Tibial artery (tissue), 4 donors: ENCODE data around the gene SLC6A6.

Source experiments
- DNase-seq, 2 donors: peaks; one replicate each; pipeline ENCODE4 v3.0.0-alpha.2; 2019
- H3K27ac ChIP-seq, 2 donors: fragments of 200-600 bp; sonication (generic) in 1 of 2; 1 replicate in 1 of 2; 2 replicates in 1 of 2; pipeline ENCODE4 v1.5.1; 2018 to 2019; ENCODE audit warnings: mild to moderate bottlenecking in 1 of 2
- H3K27me3 ChIP-seq, 2 donors: fragments of 200-600 bp; sonication (generic) in 1 of 2; one replicate each; pipeline versions ENCODE4 v1.5.1 to v1.6.0; 2016 to 2019
- H3K36me3 ChIP-seq, 3 donors: fragments of 200-600 bp; sonication (generic) in 2 of 3; one replicate each; pipeline ENCODE4 v1.5.1; 2016 to 2019; ENCODE audit warnings: mild to moderate bottlenecking in 2 of 3
- H3K4me1 ChIP-seq, 4 donors: fragments of 200-600 bp; sonication (generic) in 2 of 4; 1 replicate in 3 of 4; 2 replicates in 1 of 4; pipeline ENCODE4 v1.5.1; 2016 to 2019
- H3K4me3 ChIP-seq, 2 donors: fragments of 200-600 bp; sonication (generic) in 1 of 2; 1 replicate in 1 of 2; 2 replicates in 1 of 2; pipeline ENCODE4 v1.5.1; 2018 to 2019; ENCODE audit warnings: mild to moderate bottlenecking in 2 of 2
- H3K9me3 ChIP-seq, 3 donors: fragments of 200-600 bp; sonication (generic) in 1 of 3; one replicate each; pipeline ENCODE4 v1.5.1; 2016 to 2019
- intact Hi-C: fragments of 100-400 bp; cut with DNase I; formaldehyde crosslinking; loops from one replicate; pipeline ENCODE4 v1.15.0; 2023; ENCODE audit warnings: low total_unique reads
- TF ChIP-seq, protein P1 (sequence below), 2 experiments: fragments of 200-600 bp in 1 of 2; fragments of 450-650 bp in 1 of 2; IDR thresholded peaks; one replicate each; pipeline ENCODE4 v1.5.1; 2017 to 2019; ENCODE audit warnings: antibody characterized with exemption in 2 of 2, mild to moderate bottlenecking in 1 of 2, moderate library complexity in 1 of 2

SLC6A6 gene

GRCh38 chr3:14503033-14503705 lies 100.8 kb downstream of the SLC6A6 start:
- peaks cover 0 to 21% of the 10 kb centered on the region in 2 donors for H3K27me3 ChIP-seq
- intact Hi-C loops, result no loop called here
- no peak overlapping the region for H3K4me3 ChIP-seq
- no peaks in the 10 kb centered on the region for H3K4me1 ChIP-seq
- H3K9me3 ChIP-seq, result peaks cover 0 to 22% (median 9%) of the 10 kb centered on the region in 3 donors
- TF ChIP-seq, protein P1, sequence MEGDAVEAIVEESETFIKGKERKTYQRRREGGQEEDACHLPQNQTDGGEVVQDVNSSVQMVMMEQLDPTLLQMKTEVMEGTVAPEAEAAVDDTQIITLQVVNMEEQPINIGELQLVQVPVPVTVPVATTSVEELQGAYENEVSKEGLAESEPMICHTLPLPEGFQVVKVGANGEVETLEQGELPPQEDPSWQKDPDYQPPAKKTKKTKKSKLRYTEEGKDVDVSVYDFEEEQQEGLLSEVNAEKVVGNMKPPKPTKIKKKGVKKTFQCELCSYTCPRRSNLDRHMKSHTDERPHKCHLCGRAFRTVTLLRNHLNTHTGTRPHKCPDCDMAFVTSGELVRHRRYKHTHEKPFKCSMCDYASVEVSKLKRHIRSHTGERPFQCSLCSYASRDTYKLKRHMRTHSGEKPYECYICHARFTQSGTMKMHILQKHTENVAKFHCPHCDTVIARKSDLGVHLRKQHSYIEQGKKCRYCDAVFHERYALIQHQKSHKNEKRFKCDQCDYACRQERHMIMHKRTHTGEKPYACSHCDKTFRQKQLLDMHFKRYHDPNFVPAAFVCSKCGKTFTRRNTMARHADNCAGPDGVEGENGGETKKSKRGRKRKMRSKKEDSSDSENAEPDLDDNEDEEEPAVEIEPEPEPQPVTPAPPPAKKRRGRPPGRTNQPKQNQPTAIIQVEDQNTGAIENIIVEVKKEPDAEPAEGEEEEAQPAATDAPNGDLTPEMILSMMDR (IDR thresholded peaks at IDR 0.05), result no peak
- H3K36me3 ChIP-seq, result peaks cover 0 to 16% (median 5%) of the 10 kb centered on the region in 3 donors
- no peak overlapping the region for H3K27ac ChIP-seq
- no peak for DNase-seq

DNA sequence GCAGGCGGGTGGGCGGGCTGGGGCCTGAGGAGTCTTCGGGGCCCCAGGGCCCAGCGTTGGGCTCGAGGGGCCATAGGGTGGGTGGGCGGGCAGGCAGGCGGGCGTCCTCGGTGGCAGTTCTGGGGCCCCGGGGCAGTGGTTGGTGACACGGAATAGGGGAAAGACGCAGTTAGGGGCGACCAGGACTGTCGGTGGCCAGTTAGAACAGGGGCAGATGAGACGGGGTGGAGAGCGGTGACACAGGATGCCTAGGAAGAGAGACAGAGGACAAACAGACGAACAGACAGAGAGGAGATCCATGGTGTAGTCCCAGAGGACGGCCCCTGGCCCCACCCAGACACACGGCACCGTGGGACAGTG lies 101.3 kb downstream of the SLC6A6 start:
- Histone ChIP-seq H3K27ac (no peak overlapping the region), H3K4me3 (no peak overlapping the region), H3K27me3 (peaks cover 0 to 25% of the 10 kb centered on the region in 2 donors), H3K4me1 (peaks cover 0 to under 1% (median 0%) of the 10 kb centered on the region in 4 donors), H3K9me3 (peaks cover 0 to 22% (median 9%) of the 10 kb centered on the region in 3 donors), H3K36me3 (peaks cover 0 to 16% (median 5%) of the 10 kb centered on the region in 3 donors)
- TF ChIP-seq, protein P1 (IDR thresholded peaks at IDR 0.05), result no peak
- DNase-seq, result peak in 1 of 2 donors; percentile 41
- intact Hi-C loops, result no loop called here

- intact Hi-C loops, result no loop called here
- DNase-seq, result peak in 1 of 2 donors; percentile 50
- Histone ChIP-seq H3K27me3 (peaks cover 0 to 31% of the 10 kb centered on the region in 2 donors), H3K4me1 (peaks cover 0 to 6% (median 3%) of the 10 kb centered on the region in 4 donors), H3K9me3 (peaks cover 0 to 17% (median 9%) of the 10 kb centered on the region in 3 donors), H3K27ac (no peak overlapping the region), H3K36me3 (peaks cover 0 to 16% (median 5%) of the 10 kb centered on the region in 3 donors), H3K4me3 (no peak overlapping the region)
- TF ChIP-seq, protein P1 (IDR thresholded peaks at IDR 0.05), result no peak
Observed at GRCh38 chr3:14505001-14505802, 102.8 kb downstream of the SLC6A6 start.

DNA sequence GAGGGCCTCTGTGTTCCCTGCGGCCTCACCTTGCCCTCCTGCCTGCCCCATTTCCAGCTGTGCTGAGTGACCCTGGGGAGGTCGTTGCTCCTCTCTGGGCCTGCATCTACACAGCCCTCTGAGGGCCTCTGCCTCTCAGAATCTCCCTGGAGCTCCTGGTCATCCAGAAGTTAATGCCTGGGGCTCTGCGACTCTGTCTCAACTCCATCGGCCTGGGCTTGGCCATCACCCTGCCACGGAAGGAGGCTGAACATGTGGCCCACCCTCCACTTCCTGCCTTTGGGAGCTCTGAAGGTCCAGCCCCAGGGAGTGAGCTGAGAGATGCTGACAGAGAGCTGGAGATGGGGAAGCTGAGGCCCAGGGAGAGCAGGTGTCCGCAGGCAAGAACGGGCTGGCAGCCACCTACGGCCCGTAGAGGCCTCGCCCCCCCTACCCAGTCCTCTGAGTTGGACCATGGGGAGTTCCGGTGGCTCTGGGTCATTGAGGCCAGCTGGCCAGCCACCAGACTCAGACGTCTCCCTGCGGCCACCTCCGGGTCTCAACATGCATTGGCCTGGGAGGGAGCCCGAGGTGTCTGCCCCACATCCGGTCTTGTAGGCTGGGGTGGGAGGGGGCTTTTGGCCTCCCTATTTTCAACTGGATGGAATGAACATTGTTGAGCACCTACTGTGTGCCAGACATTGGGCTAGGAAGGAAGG lies 103.5 kb downstream of the SLC6A6 start:
- Histone ChIP-seq H3K4me3 (no peak overlapping the region), H3K27me3 (peaks cover 0 to 31% of the 10 kb centered on the region in 2 donors), H3K4me1 (peaks cover 0 to 6% (median 3%) of the 10 kb centered on the region in 4 donors), H3K27ac (no peak overlapping the region), H3K9me3 (peaks cover 0 to 11% (median 9%) of the 10 kb centered on the region in 3 donors), H3K36me3 (peaks cover 0 to 16% (median 5%) of the 10 kb centered on the region in 3 donors)
- TF ChIP-seq, protein P1 (IDR thresholded peaks at IDR 0.05), result no peak
- DNase-seq, result no peak
- intact Hi-C loops, result no loop called here

- intact Hi-C loops, result no loop called here
- H3K4me3 ChIP-seq, result no peak overlapping the region
- TF ChIP-seq, protein P1 (IDR thresholded peaks at IDR 0.05), result no peak
- peaks cover 0 to 31% of the 10 kb centered on the region in 2 donors for H3K27me3 ChIP-seq
- no peak for DNase-seq
- peaks cover 0 to 16% (median 5%) of the 10 kb centered on the region in 3 donors for H3K36me3 ChIP-seq
- H3K27ac ChIP-seq, result no peak overlapping the region
- H3K9me3 ChIP-seq, result peaks cover 0 to 11% (median 9%) of the 10 kb centered on the region in 3 donors
- peaks cover 0 to 6% (median 3%) of the 10 kb centered on the region in 4 donors for H3K4me1 ChIP-seq
Observed at GRCh38 chr3:14506626-14507304, 104.4 kb downstream of the SLC6A6 start.
